Skin epidermis (tissue), 12 donors: ENCODE data around the gene EP300.
A peak's percentile ranks its signal among the peaks of the same experiment; 100 is the strongest.
"Not testable (repeated sequence)": the region's sequence is repeated elsewhere in the genome, so short reads cannot be mapped to it uniquely, and the experiment has no call there.

ENCODE experiments used
- H3K27ac ChIP-seq, 21 experiments: fragments of 200-600 bp; sonication (generic) in 11 of 21; one replicate each; pipeline ENCODE4 v1.5.0; 2020; ENCODE audit warnings: mild to moderate bottlenecking in 3 of 21, inconsistent platforms in 2 of 21, moderate library complexity in 2 of 21
- H3K4me3 ChIP-seq, 7 experiments: fragments of 200-600 bp; sonication (generic) in 2 of 7; one replicate each; pipeline ENCODE4 v1.5.0; 2020; ENCODE audit warnings: inconsistent platforms in 2 of 7, mild to moderate bottlenecking in 2 of 7, moderate library complexity in 1 of 7

The EP300 gene

GRCh38 chr22:41075946-41076345 is 16.4 kb upstream of the EP300 start:
- Histone ChIP-seq H3K4me3 (no peak overlapping the region), H3K27ac (no peak overlapping the region)

DNA sequence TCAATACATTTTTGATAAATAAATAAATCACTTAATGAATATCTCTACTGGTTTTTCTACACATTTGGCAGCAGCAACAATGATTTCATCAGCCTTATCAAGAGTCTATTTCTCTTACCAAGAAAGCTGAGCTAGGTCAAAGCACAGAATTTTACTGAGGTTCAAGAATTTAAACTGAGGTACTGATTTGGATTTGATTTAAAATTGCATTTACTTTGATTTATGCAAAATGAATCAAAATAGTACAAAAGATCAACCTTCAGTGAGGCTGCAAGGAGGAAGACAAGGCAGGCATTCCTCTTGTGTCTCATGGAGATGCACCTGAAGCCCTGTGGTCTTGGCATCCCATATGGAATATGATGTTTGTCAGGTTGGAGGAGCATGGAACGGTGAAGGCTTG is 15.5 kb upstream of the EP300 start:
- H3K4me3 ChIP-seq: no peak overlapping the region
- H3K27ac ChIP-seq: no peak overlapping the region

DNA sequence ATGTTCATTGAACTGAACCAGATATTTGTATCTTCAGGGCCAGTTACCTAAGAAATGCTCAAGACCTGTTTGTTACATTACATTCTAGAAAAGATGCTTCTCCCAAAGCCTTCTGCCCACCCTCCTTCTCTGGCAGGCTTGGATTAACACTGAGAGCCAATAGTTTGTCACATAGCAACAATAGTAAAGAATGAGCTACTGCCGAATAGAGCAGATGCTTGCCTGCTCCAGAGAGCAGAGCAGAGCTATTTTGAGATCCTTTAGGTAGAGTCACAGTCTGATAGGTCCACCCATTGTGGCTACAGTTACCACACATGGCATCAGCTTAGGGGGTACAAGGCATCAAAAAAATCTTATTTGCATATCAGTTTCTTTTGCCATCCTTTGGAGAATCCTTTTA is 13.5 kb upstream of the EP300 start:
- no peak overlapping the region for H3K4me3 ChIP-seq
- no peak overlapping the region for H3K27ac ChIP-seq

GRCh38 chr22:41085842-41086241 is 6.5 kb upstream of the EP300 start:
- Histone ChIP-seq H3K27ac (no peak overlapping the region), H3K4me3 (no peak overlapping the region)

DNA sequence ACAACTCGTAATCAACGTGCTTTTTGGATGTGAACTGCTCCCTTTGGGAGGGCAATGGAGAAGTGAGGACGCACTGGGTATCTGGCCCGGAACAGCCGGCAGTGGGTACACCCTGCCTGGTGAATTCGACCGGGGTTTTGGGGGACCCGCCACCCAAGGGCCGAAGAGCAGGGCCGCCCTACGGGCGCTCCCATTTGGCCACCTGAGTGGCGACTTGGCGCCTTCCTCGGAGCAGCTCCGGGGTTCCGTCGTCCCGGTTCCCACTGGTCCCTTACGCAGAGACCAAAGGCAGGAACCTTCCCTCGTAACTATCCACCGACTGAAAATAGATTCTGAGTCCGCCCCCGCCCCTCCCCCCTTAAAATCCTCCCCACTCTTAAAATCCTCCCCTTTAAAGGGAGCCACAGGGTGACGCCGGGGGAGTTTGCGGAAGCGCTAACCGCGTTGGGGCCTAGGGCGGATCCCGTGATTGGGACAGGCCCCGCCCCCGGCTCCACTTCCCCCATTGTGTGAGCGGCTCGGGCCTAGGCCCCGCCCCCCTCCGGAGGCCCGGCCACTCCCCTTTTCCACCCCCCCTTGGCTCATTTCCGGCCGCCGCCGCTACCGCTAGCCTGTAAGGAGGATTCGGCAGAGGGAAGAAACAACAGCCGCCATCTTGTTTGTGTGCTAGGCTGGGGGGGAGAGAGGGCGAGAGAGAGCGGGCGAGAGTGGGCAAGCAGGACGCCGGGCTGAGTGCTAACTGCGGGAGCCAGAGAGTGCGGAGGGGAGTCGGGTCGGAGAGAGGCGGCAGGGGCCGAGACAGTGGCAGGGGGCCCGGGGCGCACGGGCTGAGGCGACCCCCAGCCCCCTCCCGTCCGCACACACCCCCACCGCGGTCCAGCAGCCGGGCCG is 1.0 kb upstream of the EP300 start:
- peak overlapping the region; percentile 68 to 100 (median 87) for H3K4me3 ChIP-seq
- H3K27ac ChIP-seq: peak overlapping the region; percentile 100

GRCh38 chr22:41092847-41093411 is 537 bp downstream of the EP300 start:
- Histone ChIP-seq H3K4me3 (peak overlapping the region; percentile 68 to 100 (median 87)), H3K27ac (peak overlapping the region; percentile 100)

DNA sequence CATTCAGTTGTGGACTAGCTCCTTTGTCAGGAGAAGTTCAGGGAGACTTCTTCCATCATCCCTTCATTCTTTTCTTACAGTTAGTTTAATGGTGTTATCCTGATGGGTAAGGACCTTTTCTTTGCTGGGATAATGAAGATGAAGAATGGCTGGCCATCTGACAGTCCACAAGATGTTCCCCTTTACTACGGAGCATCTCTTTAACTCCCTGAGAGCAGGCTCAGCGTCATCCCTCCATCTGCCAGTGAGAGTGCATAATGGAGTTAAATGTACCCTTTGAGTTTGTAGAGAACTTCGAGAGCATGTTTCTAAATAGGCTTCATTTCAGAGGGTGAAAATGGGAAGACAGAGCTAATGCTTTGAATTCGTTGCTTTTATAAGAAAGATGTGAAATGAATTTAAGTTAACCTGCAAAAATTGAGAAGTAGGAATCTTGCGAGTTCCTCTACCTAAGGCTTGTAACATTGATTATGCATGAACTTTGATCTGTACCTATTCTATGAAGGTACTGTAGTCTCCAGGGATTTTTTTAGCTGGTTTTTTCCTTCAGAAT is 1.7 kb downstream of the EP300 start:
- H3K27ac ChIP-seq: peak overlapping the region in 7 of 21 experiments; percentile 25 to 100 (median 100)
- H3K4me3 ChIP-seq: peak overlapping the region; percentile 68 to 100 (median 87)

DNA sequence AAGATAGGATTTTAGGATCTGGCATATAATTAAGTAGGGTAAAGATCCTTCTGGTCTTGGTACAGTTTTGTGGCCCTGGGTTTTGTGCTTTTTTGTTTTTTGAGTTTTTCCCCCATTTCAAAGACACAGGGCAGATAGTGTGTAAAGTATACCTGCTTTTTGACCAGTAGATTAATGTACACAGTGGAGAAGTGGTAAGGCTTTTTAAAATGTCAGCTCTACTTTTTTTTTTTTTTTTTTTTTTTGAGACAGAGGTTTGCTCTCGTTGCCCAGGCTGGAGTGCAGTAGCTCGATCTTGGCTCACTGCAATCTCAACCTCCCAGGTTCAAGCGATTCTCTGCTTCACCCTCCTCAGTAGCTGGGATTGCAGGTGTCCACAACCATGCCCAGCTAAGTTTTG is 4.0 kb downstream of the EP300 start:
- Histone ChIP-seq H3K4me3 (no peak overlapping the region), H3K27ac (no peak overlapping the region)

DNA sequence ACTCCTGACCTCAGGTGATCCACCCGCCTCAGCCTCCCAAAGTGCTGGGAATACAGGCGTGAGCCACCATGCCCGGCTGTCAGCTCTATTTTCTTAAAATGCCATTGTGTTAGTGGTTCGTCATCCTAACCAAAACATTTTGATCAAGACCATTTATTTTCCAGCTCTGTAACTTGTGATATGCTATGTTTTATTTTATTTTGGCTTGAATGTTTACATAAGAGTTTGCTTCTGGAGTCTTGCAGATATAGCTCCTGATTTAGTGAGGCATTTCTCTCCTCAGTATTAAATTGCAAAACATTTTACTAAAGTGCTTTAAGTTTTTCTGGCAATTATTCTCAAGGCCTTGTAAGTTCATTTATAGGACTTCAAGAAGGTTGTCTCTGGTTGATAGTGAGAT is 4.4 kb downstream of the EP300 start:
- Histone ChIP-seq H3K4me3 (no peak overlapping the region), H3K27ac (no peak overlapping the region)

- Histone ChIP-seq H3K27ac (no peak overlapping the region), H3K4me3 (no peak overlapping the region)
These were observed 6.6 kb downstream of the EP300 start for GRCh38 chr22:41099036-41099435.

DNA sequence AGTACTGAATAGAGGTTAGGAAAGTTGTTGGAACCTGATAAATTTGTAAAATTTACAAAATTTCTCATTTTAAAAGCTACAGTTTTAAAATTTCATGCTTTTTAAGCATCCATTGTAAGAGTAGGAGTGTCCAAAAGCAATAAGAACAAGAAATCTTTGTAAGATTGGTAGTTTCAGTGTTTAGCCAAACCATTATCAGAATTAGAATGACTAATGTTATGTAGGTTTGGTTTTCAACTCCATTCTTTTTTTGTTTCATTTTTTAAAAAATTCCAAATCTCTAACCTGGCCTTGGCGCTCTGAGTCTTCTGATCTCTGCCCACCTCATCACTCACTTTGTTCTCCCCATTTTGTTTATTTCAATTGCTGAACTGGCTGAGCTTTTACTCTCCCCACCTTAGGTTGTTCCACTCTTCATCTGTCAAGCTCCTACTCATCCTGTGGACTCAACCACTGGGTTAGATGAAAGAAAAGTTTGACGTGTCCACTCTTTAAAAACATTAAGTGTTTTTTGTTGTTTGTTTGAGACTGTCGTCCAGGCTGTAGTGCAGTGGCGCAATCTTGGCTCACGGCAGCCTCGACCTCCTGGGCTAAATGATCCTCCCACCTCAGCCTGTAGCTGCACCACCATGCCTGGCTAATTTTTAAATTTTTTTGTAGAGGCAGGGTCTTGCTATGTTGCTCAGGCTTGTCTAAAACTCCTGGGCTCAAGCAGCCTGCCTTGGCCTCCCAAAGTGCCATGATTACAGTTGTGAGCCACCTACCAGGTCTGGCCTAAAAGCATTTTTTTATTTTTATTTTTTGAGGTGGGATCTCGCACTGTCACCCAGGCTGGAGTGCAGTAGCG is 14.0 kb downstream of the EP300 start:
- Histone ChIP-seq H3K4me3 (no peak overlapping the region), H3K27ac (no peak overlapping the region)

- H3K27ac ChIP-seq, H3K4me3 ChIP-seq: not testable (repeated sequence)
These were observed 14.6 kb downstream of the EP300 start for GRCh38 chr22:41106969-41107325.

GRCh38 chr22:41110968-41111367 is 18.6 kb downstream of the EP300 start:
- Histone ChIP-seq H3K27ac (no peak overlapping the region), H3K4me3 (no peak overlapping the region)

DNA sequence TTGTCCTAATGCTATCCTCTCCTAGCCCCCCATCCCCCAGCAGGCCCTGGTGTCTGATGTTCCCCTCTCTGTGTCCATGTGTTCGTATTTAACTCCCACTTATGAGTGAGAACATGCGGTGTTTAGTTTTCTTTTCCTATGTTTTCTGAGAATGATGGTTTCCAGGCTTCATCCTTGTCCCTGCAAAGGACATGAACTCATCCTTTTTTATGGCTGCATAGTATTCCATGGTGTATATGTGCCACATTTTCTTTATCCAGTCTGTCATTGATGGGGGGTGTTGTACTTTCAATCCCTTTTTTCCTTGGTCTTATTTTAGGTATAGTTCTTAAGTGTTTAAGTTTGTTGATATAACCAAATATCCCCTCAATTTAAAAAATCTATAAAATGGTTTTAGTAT is 23.9 kb downstream of the EP300 start:
- H3K27ac ChIP-seq: no peak overlapping the region
- no peak overlapping the region for H3K4me3 ChIP-seq

DNA sequence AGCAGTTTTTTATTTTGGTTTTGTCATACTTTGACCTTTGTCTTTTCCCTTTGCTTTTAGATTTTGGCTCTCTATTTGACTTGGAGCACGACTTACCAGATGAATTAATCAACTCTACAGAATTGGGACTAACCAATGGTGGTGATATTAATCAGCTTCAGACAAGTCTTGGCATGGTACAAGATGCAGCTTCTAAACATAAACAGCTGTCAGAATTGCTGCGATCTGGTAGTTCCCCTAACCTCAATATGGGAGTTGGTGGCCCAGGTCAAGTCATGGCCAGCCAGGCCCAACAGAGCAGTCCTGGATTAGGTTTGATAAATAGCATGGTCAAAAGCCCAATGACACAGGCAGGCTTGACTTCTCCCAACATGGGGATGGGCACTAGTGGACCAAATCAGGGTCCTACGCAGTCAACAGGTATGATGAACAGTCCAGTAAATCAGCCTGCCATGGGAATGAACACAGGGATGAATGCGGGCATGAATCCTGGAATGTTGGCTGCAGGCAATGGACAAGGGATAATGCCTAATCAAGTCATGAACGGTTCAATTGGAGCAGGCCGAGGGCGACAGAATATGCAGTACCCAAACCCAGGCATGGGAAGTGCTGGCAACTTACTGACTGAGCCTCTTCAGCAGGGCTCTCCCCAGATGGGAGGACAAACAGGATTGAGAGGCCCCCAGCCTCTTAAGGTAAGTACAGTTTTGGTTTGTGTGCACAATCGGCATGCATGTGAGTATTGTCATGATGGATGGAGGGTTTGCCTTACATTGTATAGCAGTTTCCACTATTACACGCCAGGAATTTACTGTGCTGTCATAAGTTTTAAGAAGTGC is 25.0 kb downstream of the EP300 start:
- Histone ChIP-seq H3K4me3 (no peak overlapping the region), H3K27ac (no peak overlapping the region)

DNA sequence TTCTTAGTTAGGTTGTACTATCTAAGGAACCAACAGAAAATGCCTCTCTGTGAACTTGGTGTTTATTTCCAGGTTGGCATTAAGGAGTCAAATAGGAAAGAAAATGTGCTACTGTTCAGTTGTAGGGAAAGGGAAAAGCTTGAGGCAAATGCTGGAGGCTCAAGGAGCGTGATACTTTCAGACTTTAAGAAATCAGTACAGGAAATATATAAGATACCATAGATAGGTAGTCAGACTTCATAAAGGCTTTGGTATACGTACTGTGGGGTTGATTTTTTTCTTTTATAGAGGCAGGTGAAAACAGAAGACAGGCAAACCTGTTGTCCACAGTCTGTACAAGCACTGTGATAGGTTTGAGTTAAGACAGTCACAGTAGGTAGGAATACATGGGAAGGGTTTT is 30.8 kb downstream of the EP300 start:
- no peak overlapping the region for H3K4me3 ChIP-seq
- no peak overlapping the region for H3K27ac ChIP-seq

GRCh38 chr22:41124086-41124485 is 31.7 kb downstream of the EP300 start:
- H3K27ac ChIP-seq: no peak overlapping the region
- no peak overlapping the region for H3K4me3 ChIP-seq

DNA sequence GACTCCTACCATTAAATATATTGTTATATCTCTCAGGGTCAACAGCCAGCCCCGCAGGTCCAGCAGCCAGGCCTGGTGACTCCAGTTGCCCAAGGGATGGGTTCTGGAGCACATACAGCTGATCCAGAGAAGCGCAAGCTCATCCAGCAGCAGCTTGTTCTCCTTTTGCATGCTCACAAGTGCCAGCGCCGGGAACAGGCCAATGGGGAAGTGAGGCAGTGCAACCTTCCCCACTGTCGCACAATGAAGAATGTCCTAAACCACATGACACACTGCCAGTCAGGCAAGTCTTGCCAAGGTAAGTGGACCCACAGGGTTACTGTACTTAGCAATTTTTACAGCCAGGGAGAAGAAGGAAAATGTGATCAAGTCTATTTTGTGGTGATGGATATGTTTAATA is 35.1 kb downstream of the EP300 start:
- Histone ChIP-seq H3K27ac (no peak overlapping the region), H3K4me3 (no peak overlapping the region)

DNA sequence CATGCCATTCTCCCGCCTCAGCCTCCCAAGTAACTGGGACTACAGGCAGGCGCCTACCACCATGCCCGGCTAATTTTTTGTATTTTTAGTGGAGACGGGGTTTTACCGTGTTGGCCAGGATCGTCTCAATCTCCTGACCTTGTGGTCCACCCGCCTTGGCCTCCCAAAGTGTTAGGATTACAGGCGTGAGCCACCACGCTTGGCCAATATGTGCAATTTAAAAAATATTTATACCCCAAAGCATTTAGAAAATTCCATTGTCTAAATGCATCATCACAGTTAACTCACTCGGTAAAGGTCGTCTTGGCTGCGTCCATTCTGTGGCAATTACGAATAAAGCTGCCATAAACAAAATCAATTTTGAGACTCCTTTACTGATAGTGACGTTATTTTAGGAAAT is 36.2 kb downstream of the EP300 start:
- Histone ChIP-seq H3K27ac (no peak overlapping the region), H3K4me3 (no peak overlapping the region)

DNA sequence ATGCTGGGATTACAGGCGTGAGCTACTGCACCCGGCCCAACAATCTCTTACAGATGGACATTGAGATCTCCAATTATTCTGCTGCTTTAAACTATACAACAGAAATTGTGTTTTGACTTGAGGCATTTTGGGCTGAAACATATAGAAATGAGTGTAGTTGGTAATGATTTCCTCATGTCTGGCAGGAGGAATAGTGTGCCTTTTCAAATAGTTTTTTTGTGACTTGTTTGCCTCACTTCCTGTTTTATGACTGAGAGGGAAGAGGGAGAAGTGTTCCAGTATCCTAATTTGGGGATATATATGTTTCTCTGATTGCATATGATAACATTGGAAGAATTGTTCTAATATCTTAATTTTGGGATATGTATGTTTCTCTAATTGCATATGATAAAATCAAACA is 40.2 kb downstream of the EP300 start:
- no peak overlapping the region for H3K27ac ChIP-seq

More for the DNA sequence above, 40.2 kb downstream of the EP300 start:
- no peak overlapping the region for H3K4me3 ChIP-seq
